HEK293T (cell line): ENCODE results near the gene TCF7L1.

Source experiments
- CTCF ChIA-PET: fragments of 350-600 bp; formaldehyde crosslinking; extraction: SDS; loops from one replicate; lab custom pipeline; 2021; ENCODE audit warnings: antibody characterized with exemption, inconsistent platforms; lab: Yijun Ruan, JAX
- POLR2A ChIA-PET: fragments of 350-600 bp; formaldehyde crosslinking; extraction: SDS; loops from one replicate; lab custom pipeline; 2020; ENCODE audit warnings: antibody characterized with exemption, inconsistent platforms; lab: Yijun Ruan, JAX
- DNase-seq: peaks from one replicate; pipeline ENCODE4 v3.0.0; 2012; ENCODE audit warnings: mixed read lengths; ENCODE audit errors: extremely low spot score
- ARNT ChIP-seq: fragments of 450-650 bp; IDR thresholded peaks from 2 replicates; pipeline ENCODE4 v1.6.1; 2017; ENCODE audit warnings: mild to moderate bottlenecking
- BHLHE40 ChIP-seq: fragments of 450-650 bp; IDR thresholded peaks from 2 replicates; pipeline ENCODE4 v1.6.1; 2016; ENCODE audit warnings: mild to moderate bottlenecking, moderate library complexity, borderline replicate concordance
- CTBP1 ChIP-seq: fragments of 450-650 bp; IDR thresholded peaks from 2 replicates; pipeline ENCODE4 v1.6.1; 2016; ENCODE audit warnings: borderline replicate concordance
- ELF4 ChIP-seq: fragments of 450-650 bp; IDR thresholded peaks from 2 replicates; pipeline ENCODE4 v1.6.1; 2017; ENCODE audit warnings: antibody characterized with exemption
- FOXA1 ChIP-seq: fragments of 450-650 bp; IDR thresholded peaks from 2 replicates; pipeline ENCODE4 v1.6.1; 2016; ENCODE audit warnings: mild to moderate bottlenecking
- FOXK2 ChIP-seq: fragments of 450-650 bp; IDR thresholded peaks from 2 replicates; pipeline ENCODE4 v1.6.1; 2016; ENCODE audit warnings: mild to moderate bottlenecking
- FOXM1 ChIP-seq: fragments of 450-650 bp; IDR thresholded peaks from 2 replicates; pipeline ENCODE4 v1.6.1; 2017; ENCODE audit warnings: mild to moderate bottlenecking, borderline replicate concordance
- HDGF ChIP-seq: fragments of 450-650 bp; IDR thresholded peaks from 2 replicates; pipeline ENCODE4 v1.6.1; 2017; ENCODE audit warnings: antibody characterized with exemption, borderline replicate concordance
- L3MBTL2 ChIP-seq: fragments of 450-650 bp; conservative IDR thresholded peaks from 2 replicates; pipeline ENCODE4 v1.6.1; 2016; ENCODE audit warnings: mild to moderate bottlenecking
- LEF1 ChIP-seq: fragments of 450-650 bp; IDR thresholded peaks from 2 replicates; pipeline ENCODE4 v1.6.1; 2017; ENCODE audit warnings: mild to moderate bottlenecking, borderline replicate concordance
- NFRKB ChIP-seq: fragments of 450-650 bp; IDR thresholded peaks from 2 replicates; pipeline ENCODE4 v1.6.1; 2016; ENCODE audit warnings: mild to moderate bottlenecking, moderate library complexity
- PKNOX1 ChIP-seq: fragments of 450-650 bp; IDR thresholded peaks from 2 replicates; pipeline ENCODE4 v1.6.1; 2016
- SP1 ChIP-seq: fragments of 450-650 bp; IDR thresholded peaks from 2 replicates; pipeline ENCODE4 v1.6.1; 2017
- SUZ12 ChIP-seq: fragments of 450-650 bp; IDR thresholded peaks from 2 replicates; pipeline ENCODE4 v1.6.1; 2016; ENCODE audit warnings: mild to moderate bottlenecking
- TARDBP ChIP-seq: fragments of 450-650 bp; IDR thresholded peaks from 2 replicates; pipeline ENCODE4 v1.6.1; 2016
- ZNF384 ChIP-seq: fragments of 450-650 bp; IDR thresholded peaks from 2 replicates; pipeline ENCODE4 v1.6.1; 2016

Gene TCF7L1

GRCh38 chr2:85239102-85239501, 105.9 kb downstream of the TCF7L1 start:
- ChIA-PET CTCF (no interaction called here), POLR2A (no interaction called here)
- no peak for DNase-seq
- TF ChIP-seq CTBP1 (no peak), FOXK2 (no peak), TARDBP (no peak), BHLHE40 (no peak), LEF1 (no peak), NFRKB (no peak), ELF4 (no peak), ARNT (no peak), L3MBTL2 (no peak), FOXM1 (no peak), HDGF (no peak), FOXA1 (no peak), PKNOX1 (no peak), SP1 (no peak), SUZ12 (no peak), ZNF384 (no peak)

GRCh38 chr2:85240055-85240454, 106.9 kb downstream of the TCF7L1 start:
- no peak for DNase-seq
- CTCF ChIA-PET: no interaction called here
- TF ChIP-seq ARNT (no peak), PKNOX1 (no peak), SUZ12 (no peak), SP1 (no peak), BHLHE40 (no peak), L3MBTL2 (no peak), FOXM1 (no peak), CTBP1 (no peak), ZNF384 (no peak), LEF1 (no peak), FOXA1 (no peak)
- POLR2A ChIA-PET: no interaction called here

GRCh38 chr2:85242321-85242720, 109.1 kb downstream of the TCF7L1 start:
- TF ChIP-seq L3MBTL2: no peak
- TF ChIP-seq ARNT: no peak
- TF ChIP-seq BHLHE40: no peak
- no peak for TF ChIP-seq HDGF
- TF ChIP-seq FOXM1: no peak
- TF ChIP-seq FOXA1: no peak
- no peak for TF ChIP-seq ZNF384
- no peak for TF ChIP-seq TARDBP
- no peak for TF ChIP-seq CTBP1
- no peak for TF ChIP-seq NFRKB
- TF ChIP-seq PKNOX1: no peak
- TF ChIP-seq LEF1: no peak
- CTCF ChIA-PET: no interaction called here
- no peak for DNase-seq
- POLR2A ChIA-PET: no interaction called here

- TF ChIP-seq ARNT (no peak), SP1 (no peak), CTBP1 (no peak), TARDBP (no peak), HDGF (no peak)
- ChIA-PET CTCF (interaction anchor here (0.6 to 1.2 kb wide), 3 partner anchors 57 to 111 kb away, joined by 3 to 5 read pairs (median 4); no protein-coding TSS in a partner anchor), POLR2A (no interaction called here)
- peak; percentile 74 for DNase-seq
Measured at GRCh38 chr2:85243101-85244072, 110.2 kb downstream of the TCF7L1 start.

GRCh38 chr2:85244828-85245227, 111.6 kb downstream of the TCF7L1 start:
- CTCF ChIA-PET: interaction anchor here (1.7 kb wide), 1 partner anchor 10 kb away, joined by 5 read pairs; no protein-coding TSS in a partner anchor
- TF ChIP-seq PKNOX1: no peak
- no peak for TF ChIP-seq FOXK2
- no peak for TF ChIP-seq BHLHE40
- no peak for DNase-seq
- POLR2A ChIA-PET: no interaction called here

GRCh38 chr2:85245891-85246290, 112.7 kb downstream of the TCF7L1 start:
- no peak for DNase-seq
- ChIA-PET CTCF (interaction anchor here (1.1 to 1.7 kb wide), 2 partner anchors 9 to 179 kb away, joined by 4 to 5 read pairs; no protein-coding TSS in a partner anchor), POLR2A (no interaction called here)
- TF ChIP-seq SUZ12: no peak
- TF ChIP-seq BHLHE40: no peak
- TF ChIP-seq ARNT: no peak
- TF ChIP-seq FOXK2: no peak
- TF ChIP-seq NFRKB: no peak
- no peak for TF ChIP-seq FOXM1
- TF ChIP-seq TARDBP: no peak
- no peak for TF ChIP-seq HDGF
- TF ChIP-seq FOXA1: no peak
- TF ChIP-seq ELF4: no peak
- TF ChIP-seq CTBP1: no peak
- no peak for TF ChIP-seq PKNOX1
- TF ChIP-seq LEF1: no peak
- no peak for TF ChIP-seq L3MBTL2
- TF ChIP-seq SP1: no peak
- no peak for TF ChIP-seq ZNF384
